NCI-H526 (cell line): ENCODE data around the gene GGCX.
A peak's percentile ranks its signal among the peaks of the same experiment; 100 is the strongest.
"Not testable (repeated sequence)": the region's sequence is repeated elsewhere in the genome, so short reads cannot be mapped to it uniquely, and the experiment has no call there.

Experiments used
- DNase-seq, 2 experiments: peaks; one replicate each; lab custom pipeline; 2025; lab: John Stamatoyannopoulos, UW

GGCX gene

DNA sequence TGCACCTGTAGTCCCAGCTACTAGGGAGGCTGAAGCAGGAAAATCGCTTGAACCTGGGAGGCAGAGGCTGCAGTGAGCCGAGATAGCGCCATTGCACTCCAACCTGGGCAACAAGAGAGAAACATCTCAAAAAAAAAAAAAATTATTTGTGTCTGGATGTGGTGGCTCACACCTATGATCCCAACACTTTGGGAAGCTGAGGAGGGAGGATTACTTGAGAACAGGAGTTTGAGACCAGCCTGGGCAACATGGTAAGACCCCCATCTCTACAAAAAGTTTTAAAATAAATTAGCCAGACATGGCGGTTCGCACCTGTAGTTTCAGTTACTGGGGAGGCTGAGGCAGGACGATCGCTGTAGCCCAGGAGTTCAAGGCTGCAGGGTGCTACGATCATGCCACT lies 14.4 kb upstream of the GGCX start:
- DNase-seq, result no peak

DNA sequence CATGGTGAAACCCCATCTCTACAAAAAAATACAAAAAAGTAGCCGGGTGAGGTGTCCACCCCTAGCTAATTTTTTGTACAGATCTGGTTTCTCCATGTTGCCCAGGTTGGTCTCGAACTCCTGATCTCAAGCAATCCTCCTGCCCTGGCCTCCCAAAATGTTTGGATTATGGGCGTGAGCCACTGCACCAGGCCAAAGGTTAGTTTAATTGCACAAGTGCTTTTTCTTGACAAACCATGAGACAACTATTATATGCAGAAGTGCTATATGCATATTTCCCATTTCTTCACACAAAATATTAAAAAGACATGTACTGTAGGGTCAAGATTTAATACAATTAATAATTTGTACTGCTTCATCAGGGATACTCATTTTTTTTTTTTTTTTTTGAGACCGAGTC lies 5.0 kb upstream of the GGCX start:
- no peak for DNase-seq

DNA sequence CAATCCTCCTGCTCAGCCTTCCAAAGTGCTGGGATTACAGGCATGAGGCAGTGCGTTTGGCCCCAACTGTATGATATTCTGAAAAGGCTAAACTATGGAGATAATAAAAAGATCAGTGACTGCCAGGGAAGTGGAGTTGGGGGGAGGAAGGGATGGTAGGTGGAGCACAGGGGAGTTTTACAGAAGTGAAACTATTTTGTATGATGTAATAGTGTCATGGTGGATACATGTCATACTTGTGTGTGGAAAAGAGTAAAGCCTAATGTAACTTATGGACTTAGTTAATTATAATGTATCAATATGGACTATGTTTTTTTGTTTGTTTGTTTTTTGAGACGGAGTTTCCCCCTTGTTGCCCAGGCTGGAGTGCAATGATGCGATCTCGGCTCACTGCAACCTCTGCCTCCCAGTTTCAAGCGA lies 2.9 kb upstream of the GGCX start:
- no peak for DNase-seq

GRCh38 chr2:85560812-85561279 lies 447 bp downstream of the GGCX start:
- DNase-seq, result no peak

DNA sequence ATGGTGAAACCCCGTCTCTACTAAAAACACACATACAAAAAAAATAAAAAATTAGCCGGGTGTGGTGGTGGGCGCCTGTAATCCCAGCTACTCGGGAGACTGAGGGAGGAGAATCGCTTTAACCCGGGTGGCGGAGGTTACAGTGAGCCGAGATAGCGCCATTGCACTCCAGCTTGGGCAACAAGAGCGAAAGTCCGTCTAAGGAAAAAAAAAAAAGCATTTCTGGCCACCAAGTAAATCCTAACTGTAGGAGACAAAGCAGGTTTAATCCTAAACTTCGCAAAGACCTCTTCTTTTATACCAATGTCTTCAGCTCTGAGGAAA lies 928 bp downstream of the GGCX start:
- not testable (repeated sequence) for DNase-seq

- DNase-seq, result no peak
Measured at GRCh38 chr2:85558160-85558559, 3.1 kb downstream of the GGCX start.

- DNase-seq, result no peak
Measured at GRCh38 chr2:85557130-85557529, 4.2 kb downstream of the GGCX start.

- DNase-seq, result no peak
Measured at GRCh38 chr2:85554980-85555612, 6.2 kb downstream of the GGCX start.

GRCh38 chr2:85553184-85553583 lies 8.1 kb downstream of the GGCX start:
- DNase-seq, result no peak

- DNase-seq, result peak; percentile 74 to 84
Measured at GRCh38 chr2:85551698-85552678, 9.3 kb downstream of the GGCX start.

DNA sequence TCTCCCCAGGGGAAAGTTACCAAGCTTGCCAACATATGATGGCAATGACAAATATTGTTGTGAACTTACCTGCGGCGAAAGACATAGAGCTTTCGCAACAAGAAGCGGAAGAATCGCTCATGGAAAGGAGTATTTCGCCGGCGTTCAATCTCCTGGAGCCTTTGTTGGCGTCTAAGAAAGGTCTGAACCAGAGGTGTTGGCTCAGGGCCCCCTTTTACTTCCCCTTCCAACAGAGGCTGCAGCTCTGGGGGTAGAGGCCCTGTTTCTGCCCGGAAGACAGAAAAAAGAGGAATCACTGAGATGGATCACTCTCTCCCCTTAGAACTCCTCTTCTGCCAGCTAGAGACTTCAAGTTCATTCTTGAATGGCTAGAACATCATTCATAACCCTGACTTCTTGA lies 10.8 kb downstream of the GGCX start:
- DNase-seq, result no peak

GRCh38 chr2:85549826-85550225 lies 11.5 kb downstream of the GGCX start:
- no peak for DNase-seq

DNA sequence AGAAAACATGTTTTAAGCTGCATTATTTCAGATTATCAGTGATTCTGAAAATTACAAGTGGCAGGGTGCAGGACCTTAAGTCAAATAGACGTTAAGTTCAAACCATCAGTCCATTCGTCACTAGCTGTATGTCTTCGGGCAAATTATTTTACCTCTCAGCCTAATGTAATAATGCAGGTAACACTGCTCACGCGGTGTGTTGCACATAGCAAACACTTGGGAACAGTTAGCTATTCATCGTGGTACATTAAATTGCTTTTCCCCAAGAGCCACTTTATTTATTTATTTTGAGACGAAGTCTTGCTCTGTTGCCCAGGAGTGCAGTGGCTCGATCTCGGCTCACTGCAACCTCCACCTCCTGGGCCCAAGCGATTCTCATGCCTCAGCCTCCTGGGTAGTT lies 12.2 kb downstream of the GGCX start:
- DNase-seq, result no peak

GRCh38 chr2:85548608-85548900 lies 12.7 kb downstream of the GGCX start:
- no peak for DNase-seq

DNA sequence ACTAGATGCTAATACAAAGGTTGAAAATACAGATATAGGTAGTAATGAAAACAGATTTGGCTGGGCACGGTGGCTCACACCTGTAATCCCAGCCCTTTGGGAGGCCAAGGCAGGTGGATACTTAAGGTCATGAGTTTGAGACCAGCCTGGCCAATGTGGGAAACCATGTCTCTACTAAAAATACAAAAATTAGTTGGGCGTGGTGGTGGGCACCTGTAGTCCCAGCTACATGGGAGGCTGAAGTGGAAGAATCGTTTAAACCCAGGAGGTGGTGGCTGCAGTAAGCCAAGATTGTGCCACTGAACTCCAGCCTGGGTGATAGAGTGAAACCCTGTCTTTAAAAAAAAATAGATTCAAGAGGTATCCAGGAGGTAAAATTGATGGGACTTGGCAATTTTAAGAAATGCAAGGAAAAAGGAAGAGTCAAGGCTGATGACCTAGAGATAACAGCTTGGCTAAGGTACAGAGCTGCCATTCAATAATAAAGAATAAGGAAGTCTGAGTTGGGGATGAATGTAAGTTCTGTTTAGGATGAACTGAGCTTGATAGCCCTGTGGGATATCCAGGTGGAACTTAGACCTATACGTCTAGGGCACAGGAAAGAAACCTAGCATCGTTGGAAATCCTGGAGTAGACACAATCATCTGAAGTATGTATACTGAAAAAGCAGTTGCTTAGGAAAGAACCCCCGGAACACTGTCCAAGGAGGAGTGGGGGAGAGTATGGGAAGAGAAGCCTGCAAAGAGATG lies 13.3 kb downstream of the GGCX start:
- no peak for DNase-seq

GRCh38 chr2:85547089-85547858 lies 14.0 kb downstream of the GGCX start:
- no peak for DNase-seq

DNA sequence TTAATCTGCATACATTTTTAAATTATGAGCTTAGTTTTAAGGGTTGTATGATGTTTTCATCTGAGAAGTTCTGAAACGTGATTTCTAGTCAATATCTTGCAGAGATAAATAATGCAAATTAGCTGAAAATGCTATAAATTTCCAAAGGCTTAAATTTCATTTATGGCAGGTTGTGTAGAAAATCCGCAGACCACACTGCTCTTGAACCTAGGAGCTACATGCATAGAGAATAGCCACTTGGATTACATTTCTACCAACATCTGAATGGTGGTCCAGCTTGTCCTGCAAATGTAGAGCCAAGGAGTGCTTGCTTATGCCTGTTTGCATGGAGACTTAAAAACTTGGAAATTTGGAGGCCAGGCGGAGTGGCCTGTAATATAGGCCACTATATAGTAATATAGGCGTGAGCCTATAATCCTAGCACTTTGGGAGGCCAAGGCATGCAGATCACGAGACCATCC lies 15.5 kb downstream of the GGCX start:
- DNase-seq, result no peak

- DNase-seq, result not testable (repeated sequence)
Measured at GRCh38 chr2:85544915-85545779, 16.1 kb downstream of the GGCX start.

DNA sequence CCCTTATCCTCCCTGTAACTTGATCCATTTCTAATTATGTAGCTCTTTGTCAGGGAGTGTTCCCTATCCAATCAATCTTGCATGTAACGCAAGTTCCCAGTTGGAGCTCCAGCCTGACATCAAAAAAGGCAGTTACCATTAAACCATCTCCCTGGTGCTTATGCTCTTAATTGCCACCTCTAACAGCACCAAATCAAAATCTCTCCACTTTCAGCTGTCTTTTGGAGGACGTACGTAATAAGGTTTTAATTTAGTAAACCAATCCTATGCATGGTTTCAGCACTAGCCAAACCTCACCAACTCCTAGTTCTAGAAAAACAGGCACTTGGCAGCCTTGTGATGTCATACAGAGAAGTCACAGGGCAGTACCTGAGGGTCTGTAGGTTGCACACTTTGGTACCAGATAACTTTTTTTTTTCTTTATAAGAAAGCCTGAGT lies 17.0 kb downstream of the GGCX start:
- DNase-seq, result not testable (repeated sequence)

DNA sequence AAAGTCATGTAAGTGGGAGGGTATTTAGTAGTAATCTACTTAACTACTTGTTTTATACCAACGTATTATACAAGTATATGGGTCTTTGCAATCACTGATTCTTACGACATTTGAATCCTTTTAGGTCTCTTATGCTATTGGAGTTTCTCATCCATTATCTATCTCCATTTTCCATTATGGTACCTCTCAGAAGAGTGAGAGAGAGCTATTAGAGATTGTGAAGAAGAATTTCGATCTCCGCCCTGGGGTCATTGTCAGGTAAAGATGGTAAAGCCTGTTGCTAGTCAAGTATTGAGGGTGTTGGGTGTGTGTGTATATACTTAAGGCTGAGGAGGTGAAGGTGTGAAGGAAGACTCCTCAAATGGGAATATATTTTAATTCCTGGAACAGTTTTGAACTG lies 18.5 kb downstream of the GGCX start:
- no peak for DNase-seq
